Measurements from ENCODE around the gene LINS1.
"Not testable (repeated sequence)": the region's sequence is repeated elsewhere in the genome, so short reads cannot be mapped to it uniquely, and the experiment has no call there.

Gene LINS1

GRCh38 chr15:100602823-100603393 is 924 bp upstream of the LINS1 start:
- DNase-seq (ENCODE audit: low read depth) = no peak

GRCh38 chr15:100601617-100602063 is 344 bp downstream of the LINS1 start:
- DNase-seq (ENCODE audit: low read depth) = no peak

GRCh38 chr15:100601163-100601562 is 821 bp downstream of the LINS1 start:
- peak; percentile 34 for DNase-seq (ENCODE audit: low read depth)

- no peak for DNase-seq (ENCODE audit: low read depth)
Observed at GRCh38 chr15:100598655-100599054, 3.3 kb downstream of the LINS1 start.

- no peak for DNase-seq (ENCODE audit: low read depth)
Observed at GRCh38 chr15:100597862-100598261, 4.1 kb downstream of the LINS1 start.

GRCh38 chr15:100596792-100597191 is 5.2 kb downstream of the LINS1 start:
- peak; percentile 77 for DNase-seq (ENCODE audit: low read depth)

- no peak for DNase-seq (ENCODE audit: low read depth)
Observed at GRCh38 chr15:100595964-100596363, 6.0 kb downstream of the LINS1 start.

- no peak for DNase-seq (ENCODE audit: low read depth)
Observed at GRCh38 chr15:100593431-100593830, 8.6 kb downstream of the LINS1 start.

GRCh38 chr15:100592898-100593297 is 9.1 kb downstream of the LINS1 start:
- no peak for DNase-seq (ENCODE audit: low read depth)

GRCh38 chr15:100591835-100592234 is 10.1 kb downstream of the LINS1 start:
- no peak for DNase-seq (ENCODE audit: low read depth)

- DNase-seq (ENCODE audit: low read depth) = not testable (repeated sequence)
Observed at GRCh38 chr15:100591163-100591562, 10.8 kb downstream of the LINS1 start.

- no peak for DNase-seq (ENCODE audit: low read depth)
Observed at GRCh38 chr15:100588638-100589242, 13.2 kb downstream of the LINS1 start.

- DNase-seq (ENCODE audit: low read depth) = no peak
Observed at GRCh38 chr15:100580414-100580813, 21.6 kb downstream of the LINS1 start.

GRCh38 chr15:100573526-100573925 is 28.5 kb downstream of the LINS1 start:
- no peak for DNase-seq (ENCODE audit: low read depth)

- DNase-seq (ENCODE audit: low read depth) = no peak
Observed at GRCh38 chr15:100572362-100572983, 29.5 kb downstream of the LINS1 start.

GRCh38 chr15:100571592-100572167 is 30.3 kb downstream of the LINS1 start:
- no peak for DNase-seq (ENCODE audit: low read depth)

- DNase-seq (ENCODE audit: low read depth) = no peak
Observed at GRCh38 chr15:100570735-100571313, 31.2 kb downstream of the LINS1 start.

- DNase-seq (ENCODE audit: low read depth) = no peak
Observed at GRCh38 chr15:100570275-100570674, 31.7 kb downstream of the LINS1 start.

GRCh38 chr15:100569391-100569790 is 32.6 kb downstream of the LINS1 start:
- no peak for DNase-seq (ENCODE audit: low read depth)

GRCh38 chr15:100566850-100567628 is 34.9 kb downstream of the LINS1 start:
- DNase-seq (ENCODE audit: low read depth) = no peak

- DNase-seq (ENCODE audit: low read depth) = no peak
Observed at GRCh38 chr15:100565591-100565990, 36.4 kb downstream of the LINS1 start.

GRCh38 chr15:100560323-100560722 is 41.7 kb downstream of the LINS1 start:
- no peak for DNase-seq (ENCODE audit: low read depth)
